Measurements from ENCODE around the gene CCNH. TPM values are rescaled to one million over a fixed set of nuclear protein-coding genes. Genes with fewer than 3 reads are reported as not detected.

Gene CCNH
- polyA plus RNA-seq, 1 donor = 45.2 TPM

DNA sequence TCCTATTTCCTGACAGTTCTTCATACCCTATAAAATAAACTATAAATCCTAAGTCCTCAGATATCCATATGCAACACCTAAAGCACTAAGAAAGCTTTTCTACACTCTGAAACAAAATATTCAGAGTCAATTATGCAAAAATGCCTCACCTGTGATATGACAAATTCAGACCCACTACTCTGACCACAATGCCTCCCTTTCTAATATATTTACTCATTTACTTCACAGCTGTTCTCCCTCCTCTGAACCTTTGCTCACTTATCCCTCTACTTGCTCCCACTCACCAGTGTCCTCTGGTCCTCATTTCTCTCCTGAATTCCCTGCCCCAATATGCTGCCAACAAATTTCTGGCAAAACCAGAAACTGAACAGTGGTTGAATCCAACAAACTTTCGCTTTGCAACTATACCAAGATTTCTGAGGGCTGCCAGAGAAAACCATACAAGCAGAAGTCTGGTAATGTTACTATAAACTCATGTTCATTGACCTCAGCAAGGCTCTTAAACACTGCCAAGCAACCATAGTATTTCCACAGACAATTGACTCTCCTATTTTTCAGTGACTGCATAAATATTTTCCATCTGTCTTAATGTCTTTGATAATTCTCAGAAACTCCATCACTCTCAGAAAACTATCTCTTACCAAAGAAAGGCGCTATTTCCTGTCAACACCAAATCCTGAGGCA, 7.1 kb downstream of the CCNH start:
- Histone ChIP-seq H3K9me3 (ENCODE audit: control insufficient read depth, low read depth, low read length) (peaks cover 5% of the 10 kb centered on the region), H3K27me3 (ENCODE audit: control insufficient read depth, insufficient read depth, low read length) (no peaks in the 10 kb centered on the region), H3K27ac (ENCODE audit: low read length) (no peak overlapping the region), H3K36me3 (ENCODE audit: control insufficient read depth, insufficient read depth, low read length) (peaks cover 46% of the 10 kb centered on the region), H3K4me1 (ENCODE audit: control insufficient read depth, insufficient read depth, low read length) (no peaks in the 10 kb centered on the region), H3K4me3 (ENCODE audit: low read length) (no peak overlapping the region)
- WGBS (ENCODE audit: insufficient coverage, low lambda C conversion rate) = 100% methylated on average over 1 of the region's 2 CpGs
- DNase-seq = no peak

DNA sequence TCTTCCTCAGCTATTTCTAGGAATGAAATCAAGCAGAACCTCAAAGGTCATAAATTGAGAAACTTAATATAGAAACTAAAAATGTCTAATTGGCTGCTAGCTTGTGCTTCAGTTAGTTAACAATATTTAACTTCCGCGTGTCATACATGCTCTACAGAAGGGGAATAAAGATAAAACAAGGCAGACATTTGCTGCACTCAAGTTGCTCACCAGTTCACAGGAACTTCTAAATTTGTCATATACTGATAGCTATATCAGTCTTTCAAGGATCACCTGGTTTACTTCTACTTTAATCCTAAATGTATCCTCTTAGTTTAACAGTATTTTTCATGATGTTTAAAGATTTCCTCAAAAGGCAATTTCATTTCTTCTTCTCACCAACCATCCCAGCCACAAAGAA, 8.4 kb downstream of the CCNH start:
- no peak overlapping the region for H3K4me3 ChIP-seq (ENCODE audit: low read length)
- no peak for DNase-seq
- peaks cover 41% of the 10 kb centered on the region for H3K36me3 ChIP-seq (ENCODE audit: control insufficient read depth, insufficient read depth, low read length)
- H3K9me3 ChIP-seq (ENCODE audit: control insufficient read depth, low read depth, low read length) = peaks cover 5% of the 10 kb centered on the region
- no peak overlapping the region for H3K27ac ChIP-seq (ENCODE audit: low read length)
- WGBS (ENCODE audit: insufficient coverage, low lambda C conversion rate) = no CpG with 5 or more reads among the region's 2 CpGs
- H3K27me3 ChIP-seq (ENCODE audit: control insufficient read depth, insufficient read depth, low read length) = no peaks in the 10 kb centered on the region
- H3K4me1 ChIP-seq (ENCODE audit: control insufficient read depth, insufficient read depth, low read length) = no peaks in the 10 kb centered on the region

DNA sequence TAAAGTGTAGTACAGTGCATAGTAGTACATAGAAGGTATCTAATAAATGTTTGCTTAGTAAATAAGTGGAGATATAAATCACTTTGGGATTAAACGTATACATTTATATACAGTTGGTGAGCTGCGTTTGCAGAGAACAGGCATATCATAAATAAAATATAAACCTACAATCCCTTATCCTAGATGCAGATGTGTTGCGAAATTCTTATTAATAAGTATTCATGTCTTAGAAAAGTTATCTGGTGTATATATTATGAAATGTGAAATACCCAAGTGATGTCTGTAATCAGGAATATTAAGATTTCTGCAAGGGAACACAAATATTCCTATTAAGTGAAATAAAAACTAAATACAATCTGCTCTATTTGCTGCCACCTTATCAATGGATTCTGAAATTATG, 8.8 kb downstream of the CCNH start:
- Histone ChIP-seq H3K4me3 (ENCODE audit: low read length) (no peak overlapping the region), H3K9me3 (ENCODE audit: control insufficient read depth, low read depth, low read length) (peaks cover 5% of the 10 kb centered on the region), H3K27me3 (ENCODE audit: control insufficient read depth, insufficient read depth, low read length) (no peaks in the 10 kb centered on the region), H3K27ac (ENCODE audit: low read length) (no peak overlapping the region), H3K4me1 (ENCODE audit: control insufficient read depth, insufficient read depth, low read length) (no peaks in the 10 kb centered on the region), H3K36me3 (ENCODE audit: control insufficient read depth, insufficient read depth, low read length) (peaks cover 45% of the 10 kb centered on the region)
- DNase-seq = no peak
- WGBS (ENCODE audit: insufficient coverage, low lambda C conversion rate) = 77% methylated on average over 3 of the region's 3 CpGs

- no peaks in the 10 kb centered on the region for H3K27me3 ChIP-seq (ENCODE audit: control insufficient read depth, insufficient read depth, low read length)
- no peak overlapping the region for H3K4me3 ChIP-seq (ENCODE audit: low read length)
- DNase-seq = no peak
- H3K4me1 ChIP-seq (ENCODE audit: control insufficient read depth, insufficient read depth, low read length) = no peaks in the 10 kb centered on the region
- H3K36me3 ChIP-seq (ENCODE audit: control insufficient read depth, insufficient read depth, low read length) = peaks cover 44% of the 10 kb centered on the region
- whole genome bisulfite sequencing (ENCODE audit: insufficient coverage, low lambda C conversion rate) = no CpG with 5 or more reads among the region's 3 CpGs
- H3K27ac ChIP-seq (ENCODE audit: low read length) = no peak overlapping the region
- H3K9me3 ChIP-seq (ENCODE audit: control insufficient read depth, low read depth, low read length) = peaks cover 5% of the 10 kb centered on the region
Measured at GRCh38 chr5:87403409-87403808, 9.3 kb downstream of the CCNH start.

- DNase-seq = no peak
- no peak overlapping the region for H3K27ac ChIP-seq (ENCODE audit: low read length)
- H3K36me3 ChIP-seq (ENCODE audit: control insufficient read depth, insufficient read depth, low read length) = peaks cover 42% of the 10 kb centered on the region
- H3K4me3 ChIP-seq (ENCODE audit: low read length) = no peak overlapping the region
- peaks cover 5% of the 10 kb centered on the region for H3K9me3 ChIP-seq (ENCODE audit: control insufficient read depth, low read depth, low read length)
- H3K27me3 ChIP-seq (ENCODE audit: control insufficient read depth, insufficient read depth, low read length) = no peaks in the 10 kb centered on the region
- H3K4me1 ChIP-seq (ENCODE audit: control insufficient read depth, insufficient read depth, low read length) = no peaks in the 10 kb centered on the region
Measured at GRCh38 chr5:87401626-87402025, 11.1 kb downstream of the CCNH start.

- DNase-seq = no peak
- peaks cover 43% of the 10 kb centered on the region for H3K36me3 ChIP-seq (ENCODE audit: control insufficient read depth, insufficient read depth, low read length)
- H3K27me3 ChIP-seq (ENCODE audit: control insufficient read depth, insufficient read depth, low read length) = no peaks in the 10 kb centered on the region
- no peaks in the 10 kb centered on the region for H3K4me1 ChIP-seq (ENCODE audit: control insufficient read depth, insufficient read depth, low read length)
- H3K27ac ChIP-seq (ENCODE audit: low read length) = no peak overlapping the region
- H3K4me3 ChIP-seq (ENCODE audit: low read length) = no peak overlapping the region
- 54% methylated on average over 3 of the region's 4 CpGs for WGBS (ENCODE audit: insufficient coverage, low lambda C conversion rate)
- H3K9me3 ChIP-seq (ENCODE audit: control insufficient read depth, low read depth, low read length) = peaks cover 5% of the 10 kb centered on the region
Measured at GRCh38 chr5:87400305-87400899, 12.3 kb downstream of the CCNH start.

- Histone ChIP-seq H3K36me3 (ENCODE audit: control insufficient read depth, insufficient read depth, low read length) (peaks cover 44% of the 10 kb centered on the region), H3K4me1 (ENCODE audit: control insufficient read depth, insufficient read depth, low read length) (no peaks in the 10 kb centered on the region), H3K27ac (ENCODE audit: low read length) (no peak overlapping the region), H3K27me3 (ENCODE audit: control insufficient read depth, insufficient read depth, low read length) (no peaks in the 10 kb centered on the region), H3K4me3 (ENCODE audit: low read length) (no peak overlapping the region), H3K9me3 (ENCODE audit: control insufficient read depth, low read depth, low read length) (peaks cover 5% of the 10 kb centered on the region)
- no peak for DNase-seq
- whole genome bisulfite sequencing (ENCODE audit: insufficient coverage, low lambda C conversion rate) = 100% methylated on average over 2 of the region's 2 CpGs
Measured at GRCh38 chr5:87399720-87400119, 13.0 kb downstream of the CCNH start.

- no peaks in the 10 kb centered on the region for H3K4me1 ChIP-seq (ENCODE audit: control insufficient read depth, insufficient read depth, low read length)
- no peak overlapping the region for H3K4me3 ChIP-seq (ENCODE audit: low read length)
- no peaks in the 10 kb centered on the region for H3K27me3 ChIP-seq (ENCODE audit: control insufficient read depth, insufficient read depth, low read length)
- H3K27ac ChIP-seq (ENCODE audit: low read length) = no peak overlapping the region
- no peak for DNase-seq
- WGBS (ENCODE audit: insufficient coverage, low lambda C conversion rate) = 100% methylated on average over 1 of the region's 5 CpGs
- peaks cover 43% of the 10 kb centered on the region for H3K36me3 ChIP-seq (ENCODE audit: control insufficient read depth, insufficient read depth, low read length)
- H3K9me3 ChIP-seq (ENCODE audit: control insufficient read depth, low read depth, low read length) = peaks cover 5% of the 10 kb centered on the region
Measured at GRCh38 chr5:87398981-87399614, 13.6 kb downstream of the CCNH start.

- H3K27me3 ChIP-seq (ENCODE audit: control insufficient read depth, insufficient read depth, low read length) = no peaks in the 10 kb centered on the region
- DNase-seq = no peak
- H3K4me3 ChIP-seq (ENCODE audit: low read length) = no peak overlapping the region
- peaks cover 67% of the 10 kb centered on the region for H3K36me3 ChIP-seq (ENCODE audit: control insufficient read depth, insufficient read depth, low read length)
- H3K4me1 ChIP-seq (ENCODE audit: control insufficient read depth, insufficient read depth, low read length) = no peaks in the 10 kb centered on the region
- 100% methylated on average over 1 of the region's 3 CpGs for WGBS (ENCODE audit: insufficient coverage, low lambda C conversion rate)
- no peak overlapping the region for H3K27ac ChIP-seq (ENCODE audit: low read length)
- H3K9me3 ChIP-seq (ENCODE audit: control insufficient read depth, low read depth, low read length) = no peaks in the 10 kb centered on the region
Measured at GRCh38 chr5:87394411-87395165, 18.1 kb downstream of the CCNH start.

GRCh38 chr5:87393331-87393730, 19.4 kb downstream of the CCNH start:
- no peaks in the 10 kb centered on the region for H3K27me3 ChIP-seq (ENCODE audit: control insufficient read depth, insufficient read depth, low read length)
- whole genome bisulfite sequencing (ENCODE audit: insufficient coverage, low lambda C conversion rate) = no CpG with 5 or more reads among the region's 2 CpGs
- H3K4me1 ChIP-seq (ENCODE audit: control insufficient read depth, insufficient read depth, low read length) = no peaks in the 10 kb centered on the region
- no peak for DNase-seq
- H3K4me3 ChIP-seq (ENCODE audit: low read length) = no peak overlapping the region
- H3K9me3 ChIP-seq (ENCODE audit: control insufficient read depth, low read depth, low read length) = no peaks in the 10 kb centered on the region
- no peak overlapping the region for H3K27ac ChIP-seq (ENCODE audit: low read length)
- peaks cover 65% of the 10 kb centered on the region for H3K36me3 ChIP-seq (ENCODE audit: control insufficient read depth, insufficient read depth, low read length)
